Measurements from ENCODE around the gene BLACAT1.
"Not testable (repeated sequence)": the region's sequence is repeated elsewhere in the genome, so short reads cannot be mapped to it uniquely, and the experiment has no call there.

BLACAT1 gene

DNA sequence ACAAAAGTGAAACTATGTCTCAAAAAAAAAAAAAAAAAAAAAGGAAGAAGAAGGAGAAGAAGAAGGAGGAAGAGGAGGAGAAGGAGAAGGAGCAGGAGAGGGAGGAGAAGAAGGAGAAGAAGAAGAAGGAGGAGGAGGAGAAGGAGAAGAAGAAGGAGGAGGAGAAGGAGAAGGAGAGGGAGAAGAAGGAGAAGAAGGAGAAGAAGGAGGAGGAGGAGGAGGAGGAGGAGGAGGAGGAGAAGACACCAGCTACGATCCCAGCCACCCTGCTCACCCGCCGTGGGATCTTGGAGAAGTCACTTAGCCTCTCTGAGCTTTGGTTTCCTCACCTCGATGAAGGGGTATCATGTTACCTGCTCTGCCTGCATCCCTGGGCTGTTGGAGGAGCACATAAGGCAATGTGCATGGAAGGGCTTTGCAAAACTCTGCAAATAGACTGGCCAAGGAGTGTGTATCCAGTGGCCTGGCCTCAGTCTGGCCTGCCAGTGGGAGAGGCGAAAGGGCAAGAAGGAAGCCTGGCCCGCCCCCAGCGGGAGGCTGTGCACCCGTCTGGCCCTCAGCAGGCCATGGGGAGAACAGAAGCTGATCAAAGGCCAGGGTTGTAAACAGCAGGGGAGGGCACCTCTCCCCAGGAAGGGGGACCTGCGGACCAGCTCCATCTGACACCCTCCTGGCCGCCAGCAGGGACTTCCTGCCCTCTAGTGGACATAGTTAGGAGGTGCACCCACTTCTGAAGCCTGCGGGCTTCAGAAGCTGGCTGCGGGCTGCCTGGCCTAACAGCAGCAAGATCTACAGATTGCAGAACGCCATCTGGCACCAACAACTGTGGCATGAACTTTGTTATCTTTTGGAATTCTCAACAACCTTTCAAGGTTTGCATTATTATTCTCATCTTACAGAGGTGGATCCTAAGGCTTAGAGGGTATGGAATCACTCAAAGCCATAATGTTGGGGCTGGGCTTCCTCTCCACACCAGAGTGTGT, 29.4 kb upstream of the BLACAT1 start:
- peak; percentile 89 for DNase-seq (ENCODE audit: low read depth, low spot score)

DNA sequence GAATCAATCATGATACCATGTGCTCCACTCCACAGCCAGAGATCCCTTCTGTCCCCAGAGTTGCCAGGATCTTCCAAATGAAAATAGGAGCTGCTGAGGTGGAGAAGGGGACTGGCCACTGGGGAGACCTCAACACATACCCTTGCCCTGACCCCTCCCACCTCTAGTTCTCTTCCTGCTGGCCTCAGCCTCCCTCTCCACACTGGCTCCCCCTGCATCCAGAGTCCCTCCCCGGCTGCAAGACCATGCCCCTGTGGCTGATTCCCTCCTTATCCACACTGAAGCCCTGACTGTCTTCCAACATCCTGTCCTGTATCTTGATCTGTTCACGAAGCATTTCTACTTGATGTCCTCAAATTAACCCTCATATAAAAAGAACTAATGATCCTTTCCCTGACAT, 27.5 kb upstream of the BLACAT1 start:
- no peak for DNase-seq (ENCODE audit: low read depth, low spot score)

DNA sequence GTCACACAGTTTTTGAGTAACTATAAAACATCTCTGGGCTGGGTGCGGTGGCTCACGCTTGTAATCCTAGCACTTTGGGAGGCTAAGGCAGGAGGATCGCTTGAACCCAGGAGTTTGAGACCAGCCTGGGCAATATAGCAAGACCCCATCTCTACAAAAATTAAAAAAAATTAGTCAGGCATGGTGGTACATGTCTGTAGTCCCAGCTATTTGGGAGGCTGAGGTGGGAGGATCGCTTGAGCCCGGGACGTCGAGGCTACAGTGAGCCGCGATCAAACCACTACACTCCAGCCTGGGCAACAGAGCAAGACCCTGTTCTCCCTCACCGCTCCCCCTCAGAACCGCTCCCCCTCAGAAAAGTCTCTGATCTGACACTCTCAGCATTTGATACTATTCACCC, 26.7 kb upstream of the BLACAT1 start:
- not testable (repeated sequence) for DNase-seq (ENCODE audit: low read depth, low spot score)

DNA sequence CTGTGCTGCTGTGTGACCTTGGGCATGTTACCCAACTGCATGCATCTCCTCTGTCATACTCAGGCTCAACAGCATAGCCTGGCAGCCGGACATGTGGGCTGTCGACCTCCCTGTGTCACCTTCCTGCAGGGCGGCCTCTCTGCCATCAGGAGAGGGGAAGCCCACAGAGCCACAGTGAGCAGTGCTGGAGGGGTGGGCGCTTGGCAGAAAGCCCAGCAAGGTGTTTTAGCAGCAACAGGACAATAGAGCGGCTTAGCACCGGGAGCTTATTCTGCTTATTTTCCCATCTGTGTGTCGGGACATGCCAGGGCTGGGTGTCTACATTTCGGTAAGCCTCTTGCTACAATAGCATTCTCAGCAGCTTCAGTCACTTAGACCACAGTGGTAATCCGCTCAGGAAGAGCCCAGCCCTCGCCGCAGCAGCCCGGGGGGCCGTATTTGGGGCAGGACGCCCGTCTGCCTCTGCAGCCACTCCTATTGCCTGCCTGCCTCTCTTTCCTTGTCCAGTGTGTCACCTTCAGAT, 25.8 kb upstream of the BLACAT1 start:
- peak; percentile 84 for DNase-seq (ENCODE audit: low read depth, low spot score)

DNA sequence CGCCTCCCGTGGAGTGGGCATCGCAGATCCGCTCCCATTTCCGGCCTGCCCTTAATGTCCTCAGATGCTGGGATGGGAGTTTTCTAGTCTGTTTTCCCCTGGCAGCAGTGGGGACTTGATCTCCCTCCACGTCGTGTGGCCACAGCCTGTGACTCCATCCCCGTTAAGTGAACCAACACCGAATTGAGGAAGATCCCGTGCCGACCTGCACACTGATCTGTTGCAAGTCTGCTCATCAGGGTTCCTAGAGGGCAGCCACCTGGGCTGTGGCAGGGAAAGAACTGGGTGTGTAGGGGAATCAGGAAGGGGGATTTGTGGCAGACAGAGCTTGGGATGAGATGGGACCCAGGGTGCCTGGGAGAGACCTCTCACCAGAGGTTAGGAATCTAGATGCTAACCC, 25.4 kb upstream of the BLACAT1 start:
- DNase-seq (ENCODE audit: low read depth, low spot score): no peak

DNA sequence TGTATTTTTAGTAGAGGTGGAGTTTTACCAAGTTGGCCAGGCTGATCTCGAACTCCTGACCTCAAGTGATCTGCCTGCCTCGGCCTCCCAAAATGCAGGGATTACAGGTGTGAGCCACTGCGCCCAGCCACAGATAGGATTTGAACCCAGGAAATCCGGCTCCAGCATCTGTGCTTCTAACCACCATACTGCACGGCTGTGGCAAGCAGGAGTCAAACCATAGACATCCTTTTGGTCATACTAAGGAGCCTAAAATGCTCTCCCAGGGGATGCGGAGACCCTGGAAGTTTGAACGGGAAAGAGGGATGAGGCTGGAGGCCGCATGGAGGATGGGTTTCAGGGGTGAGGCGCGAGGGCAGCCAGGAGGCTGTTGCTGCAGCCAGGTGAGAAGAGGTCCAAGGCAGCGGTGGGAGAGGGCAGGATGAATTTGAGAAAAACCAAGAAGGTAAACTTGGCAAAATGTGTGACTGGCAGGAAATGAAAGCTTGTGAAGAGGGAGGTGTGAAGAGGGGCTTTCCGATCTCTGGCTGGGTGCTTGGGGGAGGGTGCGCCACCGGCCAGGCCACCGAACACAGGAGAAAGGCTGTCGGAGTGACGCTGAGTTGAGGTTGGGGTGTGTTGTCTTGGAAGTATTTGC, 24.6 kb upstream of the BLACAT1 start:
- no peak for DNase-seq (ENCODE audit: low read depth, low spot score)

DNA sequence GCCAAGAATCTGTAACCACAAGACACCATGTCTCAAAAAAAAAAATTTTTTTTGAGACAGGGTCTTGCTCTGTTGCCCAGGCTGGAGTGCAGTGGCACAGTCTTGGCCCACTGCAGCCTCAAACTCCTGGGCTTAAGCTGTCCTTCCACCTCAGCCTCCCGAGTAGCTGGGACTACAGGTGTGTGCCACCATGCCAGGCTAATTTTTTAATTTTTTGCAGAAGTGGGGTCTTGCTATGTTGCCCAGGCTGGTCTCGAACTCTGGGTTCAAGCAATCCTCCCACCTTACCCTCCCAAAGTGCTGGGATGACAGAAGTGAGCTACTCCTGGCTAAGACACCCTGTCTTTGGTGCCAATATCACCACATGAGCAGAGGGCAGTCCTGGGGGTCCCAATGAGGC, 23.1 kb upstream of the BLACAT1 start:
- DNase-seq (ENCODE audit: low read depth, low spot score): not testable (repeated sequence)

DNA sequence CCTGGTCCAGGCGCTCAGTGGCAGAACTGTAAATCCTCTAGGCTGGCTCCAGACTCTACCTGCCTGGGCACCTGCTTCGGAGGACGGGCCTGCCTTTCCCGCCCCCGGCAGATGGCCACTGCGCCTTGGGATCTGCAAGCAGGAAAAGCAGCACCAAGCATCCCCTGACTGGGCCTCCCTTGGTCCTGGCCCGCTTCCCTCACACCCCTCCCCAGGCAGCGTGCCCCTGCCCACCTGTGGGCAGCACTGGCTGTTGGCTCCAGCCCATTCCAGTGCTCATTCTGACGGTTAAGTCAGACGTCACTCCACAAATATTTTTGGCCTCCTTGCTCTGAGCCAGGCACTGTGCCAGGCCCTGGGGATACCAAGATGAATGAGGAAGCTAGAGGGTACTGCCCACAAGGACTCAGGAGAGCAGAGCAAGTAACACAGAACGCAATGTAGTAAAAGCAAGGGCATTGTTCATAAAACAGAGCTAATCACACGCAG, 22.0 kb upstream of the BLACAT1 start:
- peak; percentile 98 for DNase-seq (ENCODE audit: low read depth, low spot score)

DNA sequence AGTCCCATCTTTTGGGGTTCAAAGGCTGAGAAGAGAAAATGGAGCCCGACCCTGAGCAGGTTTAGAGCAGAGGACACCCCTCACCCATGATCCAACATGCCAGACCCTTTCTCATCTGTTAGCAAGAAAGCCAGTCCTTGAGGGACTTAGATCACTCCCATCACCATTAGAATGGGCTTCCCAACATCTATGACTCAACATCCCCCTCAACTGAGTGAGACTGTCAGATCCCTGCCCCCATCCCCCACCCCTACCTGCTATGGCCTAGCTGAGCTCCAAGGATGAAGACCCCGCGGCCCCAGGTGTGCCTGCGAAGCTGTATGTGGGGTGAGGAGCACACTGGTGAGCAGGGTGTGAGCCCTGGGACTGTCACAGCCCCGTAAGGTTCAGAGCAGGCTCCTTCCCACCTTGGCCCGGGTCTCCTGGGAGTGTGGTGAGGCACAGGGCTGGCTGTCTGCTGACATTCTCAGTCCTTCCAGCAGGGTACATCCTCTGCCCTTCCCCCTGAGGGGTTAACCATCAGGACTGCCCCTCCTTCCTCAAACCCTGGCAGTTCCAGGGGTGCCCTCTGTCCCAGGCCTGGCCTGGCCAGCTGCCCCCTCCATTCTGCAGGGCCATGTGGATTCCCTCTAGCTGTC, 21.4 kb upstream of the BLACAT1 start:
- DNase-seq (ENCODE audit: low read depth, low spot score): no peak

DNA sequence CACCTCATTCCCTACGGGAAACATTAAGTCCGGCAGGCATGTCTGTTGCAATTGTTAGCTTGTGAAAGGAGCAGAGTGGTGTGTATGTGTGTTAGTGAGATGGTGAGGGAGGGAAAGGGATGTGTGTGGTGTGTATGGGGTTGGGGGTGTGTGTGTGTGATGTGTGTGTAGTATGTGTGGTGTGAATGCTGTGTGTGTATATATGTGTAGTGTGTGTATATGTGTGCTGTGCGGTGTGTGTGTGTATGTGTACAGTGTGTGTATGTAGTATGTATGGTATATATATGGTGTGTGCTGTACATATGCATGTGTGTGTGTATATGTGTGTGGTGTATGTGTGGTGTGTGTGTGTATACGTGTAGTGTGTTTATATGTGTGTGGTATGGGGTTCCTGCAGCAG, 20.8 kb upstream of the BLACAT1 start:
- DNase-seq (ENCODE audit: low read depth, low spot score): no peak

DNA sequence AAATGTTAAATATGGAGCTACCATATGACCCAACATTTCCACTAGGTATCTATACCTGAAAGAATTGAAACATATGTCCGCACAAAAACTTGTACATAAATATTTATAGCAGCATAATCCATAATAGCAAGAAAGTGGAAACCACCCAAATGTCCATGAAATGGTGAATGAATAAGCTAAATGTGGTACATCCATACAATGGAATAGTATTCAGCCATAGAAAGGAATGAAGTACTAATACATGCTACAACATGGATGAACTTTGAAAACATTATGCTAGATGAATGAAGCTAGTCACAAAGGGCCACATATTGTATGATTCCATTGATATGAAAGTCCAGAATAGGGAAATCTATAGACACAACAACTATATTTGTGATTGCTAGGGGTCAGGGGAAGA, 20.0 kb upstream of the BLACAT1 start:
- DNase-seq (ENCODE audit: low read depth, low spot score): no peak

DNA sequence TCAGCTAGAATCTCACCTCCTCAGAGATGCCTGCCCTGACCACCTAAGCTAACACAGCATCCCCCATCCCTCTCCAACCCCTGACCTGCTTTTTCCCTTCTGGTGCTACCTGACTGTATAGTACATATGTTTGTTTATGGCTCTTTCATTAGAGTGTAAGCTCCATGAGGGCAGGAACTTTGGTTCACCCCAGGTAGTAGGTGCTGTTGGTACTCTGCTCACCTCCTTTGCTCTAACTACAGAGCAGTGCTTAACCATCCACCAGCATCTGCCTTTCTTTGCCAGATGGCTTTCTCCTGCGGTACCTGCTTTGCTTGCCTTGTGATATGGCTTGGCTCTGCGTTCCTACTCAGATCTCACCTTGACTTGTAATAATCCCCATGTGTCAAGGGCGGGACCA, 18.7 kb upstream of the BLACAT1 start:
- no peak for DNase-seq (ENCODE audit: low read depth, low spot score)

DNA sequence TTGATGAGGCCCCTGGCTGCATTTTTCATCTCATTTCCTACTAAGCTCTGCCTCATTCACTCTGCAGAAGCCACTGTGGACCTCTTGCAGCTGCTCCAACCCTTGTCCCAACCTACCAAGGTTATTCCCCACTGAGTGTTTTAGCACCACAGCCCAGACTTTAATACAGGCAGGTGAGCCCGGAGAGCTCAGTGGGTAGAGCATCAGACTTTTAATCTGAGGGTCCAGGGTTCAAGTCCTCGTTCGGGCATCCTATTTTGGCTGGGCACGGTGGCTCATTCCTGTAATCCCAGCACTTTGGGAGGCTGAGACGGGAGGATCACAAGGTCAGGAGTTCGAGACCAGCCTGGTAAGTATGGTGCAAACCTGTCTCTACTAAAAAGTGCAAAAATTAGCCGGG, 18.1 kb upstream of the BLACAT1 start:
- DNase-seq (ENCODE audit: low read depth, low spot score): no peak

DNA sequence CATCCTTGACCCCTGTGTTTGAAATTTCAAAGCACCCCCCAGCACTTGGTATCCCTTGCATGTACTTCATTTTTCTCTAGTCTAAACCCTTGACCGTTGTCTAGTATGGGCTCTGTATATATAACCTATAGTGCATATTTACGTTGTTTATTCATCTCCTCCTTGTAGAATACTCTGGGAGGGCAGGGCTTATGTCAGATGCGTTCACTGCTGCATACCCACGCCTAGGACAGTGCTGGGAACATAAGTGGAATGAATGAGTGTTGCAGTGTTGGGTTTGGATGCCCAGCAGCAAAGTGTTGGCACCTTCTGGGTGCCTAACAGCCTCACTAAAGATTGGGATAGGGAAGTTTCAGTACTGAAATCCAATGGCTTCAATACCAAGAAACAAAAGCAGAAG, 17.6 kb upstream of the BLACAT1 start:
- DNase-seq (ENCODE audit: low read depth, low spot score): no peak

DNA sequence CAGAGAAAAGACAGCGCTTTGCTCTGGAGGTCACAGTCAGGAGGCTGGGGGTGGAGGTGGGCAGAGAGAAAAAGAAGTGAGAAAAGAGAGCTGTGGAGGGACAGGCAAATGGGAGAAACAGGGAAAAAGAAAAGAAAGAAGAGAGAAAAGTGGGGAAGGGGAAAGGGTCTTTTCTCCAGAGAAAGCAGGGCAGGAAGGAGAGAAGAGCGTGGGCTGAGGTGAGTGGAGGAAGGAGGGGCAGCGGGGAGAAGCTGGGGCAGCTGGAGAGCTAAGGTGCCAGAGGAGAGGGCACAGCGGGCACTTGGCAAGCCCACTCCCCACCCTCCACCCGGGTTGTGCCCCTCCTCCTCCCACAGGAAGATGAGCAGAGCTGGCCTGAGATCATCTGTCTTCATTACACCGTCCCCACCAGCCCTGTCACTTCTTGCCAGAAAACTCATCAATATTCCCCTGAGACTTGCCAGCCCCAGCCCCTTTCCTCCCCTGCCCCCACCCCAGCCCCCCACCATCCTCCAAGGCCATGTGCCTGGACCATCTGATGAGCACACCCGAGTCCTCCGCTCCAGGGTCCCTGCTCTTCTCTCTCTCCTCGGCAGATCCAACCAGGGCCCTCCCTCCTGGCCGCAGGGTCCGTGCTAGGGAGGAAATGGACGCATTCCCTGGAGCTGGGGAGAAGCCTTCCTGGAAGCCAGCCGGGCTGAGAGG, 17.0 kb upstream of the BLACAT1 start:
- DNase-seq (ENCODE audit: low read depth, low spot score): no peak

DNA sequence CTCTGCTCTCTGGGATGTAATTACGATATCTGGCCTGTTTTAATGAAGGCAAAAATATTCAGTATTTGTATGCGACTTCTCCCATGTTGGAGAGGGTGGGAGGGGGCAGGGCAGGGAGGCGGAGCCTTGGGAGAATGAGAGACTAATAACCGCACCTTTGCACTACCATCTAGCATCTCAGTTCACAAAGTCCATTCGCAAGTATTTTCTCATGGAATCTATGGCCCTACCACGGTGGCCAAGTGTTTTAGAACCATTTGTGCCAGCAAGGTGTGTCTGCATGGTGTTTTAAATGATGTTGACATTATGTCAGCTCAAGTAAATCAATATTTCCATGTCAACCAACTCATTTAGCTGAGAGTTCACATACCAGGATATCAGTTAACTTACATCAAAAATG, 14.3 kb upstream of the BLACAT1 start:
- DNase-seq (ENCODE audit: low read depth, low spot score): no peak

DNA sequence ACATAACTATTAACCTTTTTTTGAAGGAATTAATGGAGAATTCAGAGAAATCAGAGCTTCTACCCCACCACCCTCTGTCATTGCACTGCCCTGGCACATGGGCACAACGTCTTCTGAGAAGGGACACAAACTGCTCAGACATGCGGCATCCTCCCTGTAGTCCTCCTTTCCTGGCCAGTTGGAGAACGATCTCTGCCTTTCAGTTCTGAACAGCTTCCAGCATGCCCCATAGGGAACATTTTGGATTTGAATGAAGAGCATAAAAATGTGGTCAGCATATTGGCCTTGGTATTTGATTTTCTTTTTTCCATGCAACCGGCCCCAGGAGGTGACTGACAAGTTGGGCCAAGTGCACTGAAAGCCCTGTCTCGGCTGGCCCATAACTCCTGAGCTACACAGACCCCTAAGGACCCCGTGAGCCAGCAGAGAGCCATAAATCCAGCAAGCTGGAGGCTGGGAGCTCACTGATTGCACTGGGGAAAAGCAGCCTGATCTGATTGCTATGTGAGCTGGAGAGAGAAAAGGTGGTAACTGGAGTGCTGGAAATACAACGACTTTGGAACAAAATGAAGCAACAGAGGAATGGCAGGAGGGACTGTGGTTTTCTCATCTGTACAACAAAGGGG, 10.9 kb upstream of the BLACAT1 start:
- DNase-seq (ENCODE audit: low read depth, low spot score): no peak

DNA sequence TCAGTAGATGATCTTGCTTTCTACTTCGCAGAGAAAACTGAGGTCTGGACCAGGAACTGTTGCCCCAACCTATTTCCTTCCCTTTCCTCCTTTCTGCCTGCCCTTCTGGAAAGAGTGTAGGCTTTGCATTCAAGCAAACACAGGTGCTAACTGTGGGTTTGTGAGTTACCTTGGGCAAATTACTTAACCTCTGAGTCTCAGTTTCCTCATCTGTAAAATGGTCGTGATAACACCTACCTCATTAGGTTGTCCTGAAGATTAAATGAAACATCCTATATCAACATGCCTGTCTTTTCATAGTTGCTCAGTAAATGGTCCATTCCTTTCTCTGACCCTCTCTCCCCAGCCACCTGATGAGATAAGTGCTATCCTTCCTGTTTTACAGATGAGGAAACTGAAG, 9.5 kb upstream of the BLACAT1 start:
- DNase-seq (ENCODE audit: low read depth, low spot score): no peak

DNA sequence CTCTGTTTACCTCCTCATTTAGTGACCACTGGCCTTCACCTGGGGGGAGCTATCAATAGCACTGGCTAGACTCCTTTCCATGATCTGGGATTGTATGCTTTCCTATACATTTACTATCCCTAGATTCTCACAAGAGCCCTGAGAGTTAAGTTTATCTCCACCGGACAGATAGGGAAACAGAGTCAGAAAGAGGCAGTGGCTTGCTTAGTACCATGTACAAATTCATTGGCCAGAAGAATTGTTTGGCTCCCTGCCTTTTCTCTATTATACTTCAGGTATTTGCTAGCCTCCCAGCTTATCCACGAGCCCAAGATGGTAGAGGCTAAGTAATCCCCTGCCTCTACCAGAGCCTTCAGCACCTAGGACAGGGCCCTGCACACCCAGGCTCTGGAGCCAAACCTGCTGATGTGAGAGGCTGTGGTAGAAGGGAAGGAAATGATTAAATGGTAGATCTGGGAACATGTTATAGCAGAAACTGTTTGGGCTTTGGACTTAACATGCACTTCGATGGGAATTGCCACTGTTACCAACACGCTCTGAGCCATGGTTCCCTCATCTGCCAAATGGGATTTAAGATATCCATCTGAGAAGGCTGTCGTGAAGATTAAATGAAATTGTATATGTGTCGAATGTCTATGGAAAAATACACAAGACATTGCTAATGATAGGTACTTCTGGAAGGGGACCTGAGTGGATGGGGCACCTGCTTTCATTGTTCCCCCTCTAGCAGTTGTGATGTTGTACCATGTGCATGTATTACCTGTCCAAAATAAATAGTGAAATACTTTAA, 3.1 kb upstream of the BLACAT1 start:
- DNase-seq (ENCODE audit: low read depth, low spot score): peak; percentile 90

Data from astrocyte of the hippocampus (primary cell).